ENCODE data around the gene SIN3B. TPM values are rescaled to one million over a fixed set of nuclear protein-coding genes. Genes with fewer than 3 reads are reported as not detected.

Gene SIN3B
- total RNA-seq, 4 donors from 2014 or later: 25.3 to 53.9 (median 36.1) TPM

- intact Hi-C loops (cut with DNase I): no loop called here
- 81% methylated on average over 2 of the region's 3 CpGs for WGBS
- no peak for DNase-seq (ENCODE audit: extremely low spot score)
- Histone ChIP-seq H3K4me3 (no peak overlapping the region), H3K27me3 (no peaks in the 10 kb centered on the region), H3K9me3 (no peaks in the 10 kb centered on the region), H3K27ac (replicated peaks in 1 of 4) (no peak overlapping the region), H3K4me1 (no peaks in the 10 kb centered on the region), H3K36me3 (peaks cover 27 to 89% (median 71%) of the 10 kb centered on the region in 4 donors)
- TF ChIP-seq CTCF (IDR thresholded peaks at IDR 0.05) (no peak), EP300 (IDR thresholded peaks at IDR 0.05) (no peak), POLR2A (IDR thresholded peaks at IDR 0.05; ENCODE audit: low read depth) (no peak), POLR2AphosphoS5 (IDR thresholded peaks at IDR 0.05) (no peak)
These were observed 31.8 kb downstream of the SIN3B start for GRCh38 chr19:16861011-16861410.

- DNase-seq (ENCODE audit: extremely low spot score): no peak
- TF ChIP-seq EP300 (IDR thresholded peaks at IDR 0.05) (no peak), POLR2AphosphoS5 (IDR thresholded peaks at IDR 0.05) (no peak), POLR2A (IDR thresholded peaks at IDR 0.05; ENCODE audit: low read depth) (no peak), CTCF (IDR thresholded peaks at IDR 0.05) (no peak)
- Histone ChIP-seq H3K9me3 (no peaks in the 10 kb centered on the region), H3K4me1 (no peaks in the 10 kb centered on the region), H3K27me3 (no peaks in the 10 kb centered on the region), H3K36me3 (peaks cover 36 to 89% (median 74%) of the 10 kb centered on the region in 4 donors), H3K27ac (replicated peaks in 1 of 4) (no peak overlapping the region), H3K4me3 (no peak overlapping the region)
- WGBS: 88% methylated on average over 5 of the region's 5 CpGs
- intact Hi-C loops (cut with DNase I): no loop called here
These were observed 32.6 kb downstream of the SIN3B start for GRCh38 chr19:16861834-16862233.

GRCh38 chr19:16862826-16863415 is 33.7 kb downstream of the SIN3B start:
- TF ChIP-seq POLR2A (IDR thresholded peaks at IDR 0.05; ENCODE audit: low read depth) (no peak), POLR2AphosphoS5 (IDR thresholded peaks at IDR 0.05) (no peak), EP300 (IDR thresholded peaks at IDR 0.05) (no peak), CTCF (IDR thresholded peaks at IDR 0.05) (no peak)
- peaks cover 47 to 93% (median 80%) of the 10 kb centered on the region in 4 donors for H3K36me3 ChIP-seq
- no peak overlapping the region for H3K27ac ChIP-seq (replicated peaks in 1 of 4)
- H3K9me3 ChIP-seq: no peaks in the 10 kb centered on the region
- DNase-seq (ENCODE audit: extremely low spot score): no peak
- WGBS: 91% methylated on average over 10 of the region's 10 CpGs
- intact Hi-C loops (cut with DNase I): no loop called here
- no peaks in the 10 kb centered on the region for H3K4me1 ChIP-seq
- no peaks in the 10 kb centered on the region for H3K27me3 ChIP-seq
- H3K4me3 ChIP-seq: no peak overlapping the region

GRCh38 chr19:16867211-16867610 is 38.0 kb downstream of the SIN3B start:
- Histone ChIP-seq H3K36me3 (peaks cover 83 to 100% (median 100%) of the 10 kb centered on the region in 4 donors), H3K9me3 (no peaks in the 10 kb centered on the region), H3K27me3 (no peaks in the 10 kb centered on the region), H3K4me1 (peaks cover 0 to 4% (median under 1%) of the 10 kb centered on the region in 4 donors), H3K4me3 (no peak overlapping the region), H3K27ac (replicated peaks in 1 of 4) (no peak overlapping the region)
- intact Hi-C loops (cut with DNase I): no loop called here
- TF ChIP-seq CTCF (IDR thresholded peaks at IDR 0.05) (no peak), EP300 (IDR thresholded peaks at IDR 0.05) (no peak), POLR2AphosphoS5 (IDR thresholded peaks at IDR 0.05) (no peak), POLR2A (IDR thresholded peaks at IDR 0.05; ENCODE audit: low read depth) (no peak)
- no peak for DNase-seq (ENCODE audit: extremely low spot score)
- 98% methylated on average over 10 of the region's 10 CpGs for WGBS

Measured in esophagus muscularis mucosa (tissue), 4 donors.